DND-41 (cell line): Measurements from ENCODE around the gene FAM24A.
A peak's percentile ranks its signal among the peaks of the same experiment; 100 is the strongest.

Source experiments
- ATAC-seq: fragments of 200-7000 bp; cut with Tn5 transposase; 3 replicates; pipeline ENCODE4 v1.9.1; 2021; ENCODE audit warnings: low read depth; ENCODE audit not compliant: insufficient read depth
- DNase-seq: peaks from one replicate; pipeline ENCODE4 v3.0.0-alpha.2; 2020
- H2AFZ ChIP-seq: 2 replicates; pipeline ENCODE4 v1.6.0; 2012; ENCODE audit warnings: low read depth, low read length
- H3K27ac ChIP-seq: 2 replicates; pipeline ENCODE4 v1.5.1; 2012; ENCODE audit warnings: low read length, inconsistent platforms
- H3K27me3 ChIP-seq: fragments of 200-600 bp; sonication (generic); 2 replicates; pipeline ENCODE4 v1.6.0; 2012; ENCODE audit warnings: low read length, mild to moderate bottlenecking, inconsistent platforms; ENCODE audit not compliant: insufficient read depth, poor library complexity
- H3K36me3 ChIP-seq: 2 replicates; pipeline ENCODE4 v1.5.1; 2012; ENCODE audit warnings: low read length, inconsistent platforms; ENCODE audit not compliant: insufficient read depth
- H3K4me1 ChIP-seq: 2 replicates; pipeline ENCODE4 v1.5.1; 2012; ENCODE audit warnings: mild to moderate bottlenecking, low read length; ENCODE audit not compliant: insufficient read depth
- H3K4me2 ChIP-seq: 2 replicates; pipeline ENCODE4 v1.6.0; 2012; ENCODE audit warnings: mild to moderate bottlenecking, moderate library complexity, low read length, inconsistent platforms; ENCODE audit not compliant: insufficient read depth
- H3K4me3 ChIP-seq, 2 experiments: fragments of 200-600 bp in 1 of 2; shearing (Covaris generic) in 1 of 2; 2 replicates each; pipeline ENCODE4 v1.5.1; 2012 to 2016; ENCODE audit warnings: inconsistent platforms in 2 of 2, low read length in 2 of 2, mild to moderate bottlenecking in 2 of 2, low read depth in 1 of 2, moderate library complexity in 1 of 2
- H3K79me2 ChIP-seq: 2 replicates; pipeline ENCODE4 v1.6.0; 2012; ENCODE audit warnings: low read length, inconsistent platforms; ENCODE audit not compliant: insufficient read depth
- H3K9ac ChIP-seq: 2 replicates; pipeline ENCODE4 v1.6.0; 2012; ENCODE audit warnings: low read depth, mild to moderate bottlenecking, inconsistent platforms, low read length, moderate library complexity
- H3K9me3 ChIP-seq: 2 replicates; pipeline ENCODE4 v1.5.1; 2012; ENCODE audit warnings: low read length, moderate library complexity, mild to moderate bottlenecking, inconsistent platforms; ENCODE audit not compliant: insufficient read depth, severe bottlenecking
- H4K20me1 ChIP-seq: 2 replicates; pipeline ENCODE4 v1.6.0; 2012; ENCODE audit warnings: low read length; ENCODE audit not compliant: insufficient read depth
- EZH2 ChIP-seq: IDR thresholded peaks from 3 replicates; pipeline ENCODE4 v1.6.1; 2012; ENCODE audit warnings: borderline replicate concordance, low read depth, mild to moderate bottlenecking, moderate library complexity, low read length, inconsistent platforms; ENCODE audit not compliant: severe bottlenecking
- TF ChIP-seq, protein P1 (sequence below): IDR thresholded peaks from 2 replicates; pipeline ENCODE4 v1.5.1; 2012; ENCODE audit warnings: borderline replicate concordance, low read length, moderate library complexity, mild to moderate bottlenecking; ENCODE audit not compliant: poor library complexity, severe bottlenecking; ENCODE audit errors: extremely low read depth

The FAM24A gene

DNA sequence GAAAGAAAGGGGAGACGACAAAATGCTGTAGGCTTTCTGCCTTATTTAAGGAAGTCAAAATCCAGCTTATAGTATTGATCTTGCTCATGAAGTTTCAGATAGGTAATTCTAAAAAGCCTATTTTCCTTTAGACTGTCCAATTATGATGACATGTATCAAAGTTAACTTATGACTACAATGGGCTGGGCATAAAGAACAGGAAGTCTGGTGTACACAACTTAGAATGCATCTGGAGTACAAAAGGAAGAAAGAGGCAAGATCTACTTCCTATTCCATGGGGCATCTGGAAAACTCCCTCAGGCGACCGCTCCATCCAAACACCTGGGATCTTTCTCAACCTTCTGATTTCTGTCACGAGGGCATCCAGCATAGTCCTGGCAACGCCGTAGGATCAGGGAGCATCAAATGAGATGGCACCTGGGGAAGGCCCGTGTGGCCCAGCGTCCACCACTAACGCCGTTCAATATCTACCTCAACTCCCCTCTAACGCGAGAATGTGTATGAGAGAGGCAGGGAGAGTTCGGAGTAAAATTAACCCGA lies 31.5 kb upstream of the FAM24A start:
- Histone ChIP-seq H2AFZ (peak overlapping the region; percentile 96), H3K9me3 (no peaks in the 10 kb centered on the region), H3K4me2 (peak overlapping the region; percentile 71), H3K4me3 (peak overlapping the region; percentile 83 to 98), H3K27ac (peak overlapping the region; percentile 93), H3K4me1 (peaks cover 30% of the 10 kb centered on the region), H3K79me2 (peaks cover 55% of the 10 kb centered on the region), H3K27me3 (no peaks in the 10 kb centered on the region), H4K20me1 (peaks cover 12% of the 10 kb centered on the region; the same call in 1 of the 2 replicates), H3K36me3 (no peaks in the 10 kb centered on the region; the same call in 1 of the 2 replicates), H3K9ac (peak overlapping the region; percentile 80)
- DNase-seq (no peak), ATAC-seq (peak; percentile 20; the same call in 2 of the 3 replicates)
- no peak for TF ChIP-seq EZH2
- TF ChIP-seq, protein P1, sequence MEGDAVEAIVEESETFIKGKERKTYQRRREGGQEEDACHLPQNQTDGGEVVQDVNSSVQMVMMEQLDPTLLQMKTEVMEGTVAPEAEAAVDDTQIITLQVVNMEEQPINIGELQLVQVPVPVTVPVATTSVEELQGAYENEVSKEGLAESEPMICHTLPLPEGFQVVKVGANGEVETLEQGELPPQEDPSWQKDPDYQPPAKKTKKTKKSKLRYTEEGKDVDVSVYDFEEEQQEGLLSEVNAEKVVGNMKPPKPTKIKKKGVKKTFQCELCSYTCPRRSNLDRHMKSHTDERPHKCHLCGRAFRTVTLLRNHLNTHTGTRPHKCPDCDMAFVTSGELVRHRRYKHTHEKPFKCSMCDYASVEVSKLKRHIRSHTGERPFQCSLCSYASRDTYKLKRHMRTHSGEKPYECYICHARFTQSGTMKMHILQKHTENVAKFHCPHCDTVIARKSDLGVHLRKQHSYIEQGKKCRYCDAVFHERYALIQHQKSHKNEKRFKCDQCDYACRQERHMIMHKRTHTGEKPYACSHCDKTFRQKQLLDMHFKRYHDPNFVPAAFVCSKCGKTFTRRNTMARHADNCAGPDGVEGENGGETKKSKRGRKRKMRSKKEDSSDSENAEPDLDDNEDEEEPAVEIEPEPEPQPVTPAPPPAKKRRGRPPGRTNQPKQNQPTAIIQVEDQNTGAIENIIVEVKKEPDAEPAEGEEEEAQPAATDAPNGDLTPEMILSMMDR: no peak

DNA sequence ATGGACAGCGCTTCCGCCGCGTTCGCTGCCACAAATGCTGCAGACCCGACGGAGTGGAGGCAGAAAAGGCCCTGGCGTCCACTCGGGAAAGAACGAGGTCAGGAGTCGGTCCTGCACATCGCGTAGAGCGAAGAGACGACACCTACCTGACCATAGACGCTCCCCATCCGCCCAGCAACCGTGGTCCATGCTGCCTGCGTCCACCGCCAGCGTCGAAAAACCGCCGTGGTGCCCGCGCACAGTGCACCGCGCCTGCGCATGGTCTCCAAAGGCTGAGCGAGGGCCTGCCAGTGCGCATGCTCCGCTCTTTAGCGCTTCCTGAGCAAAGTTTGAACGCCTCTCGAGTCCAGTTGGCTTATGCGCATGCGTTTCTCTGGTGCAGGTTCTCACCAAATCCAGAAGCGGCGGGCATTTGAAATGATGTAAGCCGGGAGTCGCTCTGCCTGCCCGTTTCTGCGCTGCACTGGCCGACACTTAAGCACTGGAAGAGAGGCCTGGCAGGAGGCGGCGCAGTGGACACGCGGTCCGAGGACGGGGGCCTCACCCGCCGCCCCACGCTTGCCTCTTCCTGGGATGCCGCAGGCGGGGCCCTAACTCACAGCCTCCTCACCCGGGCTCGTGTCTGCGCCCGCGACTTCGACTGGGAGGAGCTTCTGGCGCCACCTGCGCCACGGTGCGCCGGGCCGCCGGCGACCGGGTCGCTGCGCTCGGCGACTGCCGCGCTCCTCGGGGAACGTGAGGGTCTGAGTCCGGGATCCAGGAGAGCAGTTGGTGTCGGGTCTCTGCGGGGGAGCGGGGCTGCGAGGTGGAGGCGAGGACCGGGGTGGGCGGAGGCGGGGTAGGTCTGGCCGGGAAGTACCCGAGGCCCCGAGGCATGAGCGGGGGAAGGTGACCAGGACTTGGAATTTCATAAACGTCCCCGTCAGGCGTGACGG lies 30.8 kb upstream of the FAM24A start, which contains the start of gene FAM24B:
Gene FAM24B (minus strand): TSS at position 243 of the 935 bp plus-strand sequence. CDS start 29,066 bp downstream, outside the sequence.
- Histone ChIP-seq H2AFZ (peak within 1 kb of the TSS; percentile 96), H3K4me3 (peak within 1 kb of the TSS; percentile 83 to 98), H3K9ac (peak within 1 kb of the TSS; percentile 80), H3K4me2 (peak within 1 kb of the TSS; percentile 71), H3K27ac (peak within 1 kb of the TSS; percentile 93), H3K9me3 (no peaks in the 10 kb centered on the region), H3K4me1 (peaks cover 30% of the 10 kb centered on the region), H4K20me1 (peaks cover 12% of the 10 kb centered on the region; the same call in 1 of the 2 replicates), H3K27me3 (no peaks in the 10 kb centered on the region), H3K36me3 (no peaks in the 10 kb centered on the region; the same call in 1 of the 2 replicates), H3K79me2 (peaks cover 48% of the 10 kb centered on the region)
- TF ChIP-seq, protein P1: no peak
- TF ChIP-seq EZH2: no peak
- ATAC-seq (peak; percentile 83), DNase-seq (peak; percentile 89)

DNA sequence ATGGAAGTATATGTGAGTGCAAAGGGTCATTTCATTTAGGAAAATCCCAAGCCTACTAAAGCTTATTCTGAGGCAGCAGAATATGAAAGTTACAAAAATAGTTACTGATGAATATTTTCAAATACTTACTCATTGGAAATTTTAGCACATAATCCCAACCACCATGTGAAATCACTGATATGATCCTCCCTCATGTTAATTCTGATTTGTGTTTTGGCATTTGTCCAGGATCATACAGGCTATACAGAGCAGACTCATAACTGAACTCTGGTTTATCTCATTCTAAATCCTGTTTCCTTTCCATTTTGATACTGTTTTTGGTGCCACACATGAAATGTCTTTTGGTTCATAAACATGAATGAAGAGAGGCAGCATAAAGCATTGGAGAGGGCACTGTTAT lies 27.6 kb upstream of the FAM24A start:
- no peak overlapping the region for H3K27ac ChIP-seq
- H3K27me3 ChIP-seq: no peaks in the 10 kb centered on the region
- no peak overlapping the region for H2AFZ ChIP-seq
- H3K4me2 ChIP-seq: no peak overlapping the region
- DNase-seq (no peak), ATAC-seq (no peak)
- H3K9ac ChIP-seq: no peak overlapping the region
- no peaks in the 10 kb centered on the region for H3K36me3 ChIP-seq
- peaks cover 22% of the 10 kb centered on the region for H3K4me1 ChIP-seq
- no peak overlapping the region for H3K4me3 ChIP-seq
- H4K20me1 ChIP-seq: peaks cover 3% of the 10 kb centered on the region; the same call in 1 of the 2 replicates
- no peaks in the 10 kb centered on the region for H3K9me3 ChIP-seq
- no peak for TF ChIP-seq EZH2
- TF ChIP-seq, protein P1: no peak
- H3K79me2 ChIP-seq: peaks cover 16% of the 10 kb centered on the region
